ENCODE data around the gene TYW3. TPM values are rescaled to one million over a fixed set of nuclear protein-coding genes. Genes with fewer than 3 reads are reported as not detected.

Gene TYW3
- polyA plus RNA-seq, 3 donors = 30.0 to 38.7 (median 34.6) TPM

- peak in 10 of 11 donors; percentile 15 to 45 (median 32) for DNase-seq (ENCODE audit: extremely low read depth in 1 of 11, low read depth in 9 of 11, low spot score in 4 of 11)
Observed at GRCh38 chr1:74771913-74772515, 39.1 kb downstream of the TYW3 start.

DNA sequence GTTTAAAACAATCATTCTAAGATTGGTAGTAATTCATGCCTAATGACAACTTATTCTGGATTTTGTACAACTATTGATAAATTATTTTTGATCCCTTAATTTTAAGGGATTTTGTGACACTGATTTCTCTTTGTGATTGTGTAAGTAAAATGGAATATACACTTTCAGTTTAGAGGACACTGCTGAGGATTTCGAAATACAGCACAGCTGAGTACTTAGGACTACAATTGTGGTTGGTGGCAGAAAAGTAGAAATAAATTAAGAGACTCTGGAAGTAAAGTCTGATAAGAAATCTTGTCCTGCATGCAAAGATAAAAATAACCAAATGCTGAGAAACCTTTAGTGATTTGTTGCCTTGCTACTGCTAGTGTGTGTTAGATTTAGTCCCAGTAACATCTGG is 40.0 kb downstream of the TYW3 start:
- no peak for DNase-seq (ENCODE audit: extremely low read depth in 1 of 11, low read depth in 9 of 11, low spot score in 4 of 11)

- no peak for DNase-seq (ENCODE audit: extremely low read depth in 1 of 11, low read depth in 9 of 11, low spot score in 4 of 11)
Observed at GRCh38 chr1:74773582-74773981, 40.6 kb downstream of the TYW3 start.

DNA sequence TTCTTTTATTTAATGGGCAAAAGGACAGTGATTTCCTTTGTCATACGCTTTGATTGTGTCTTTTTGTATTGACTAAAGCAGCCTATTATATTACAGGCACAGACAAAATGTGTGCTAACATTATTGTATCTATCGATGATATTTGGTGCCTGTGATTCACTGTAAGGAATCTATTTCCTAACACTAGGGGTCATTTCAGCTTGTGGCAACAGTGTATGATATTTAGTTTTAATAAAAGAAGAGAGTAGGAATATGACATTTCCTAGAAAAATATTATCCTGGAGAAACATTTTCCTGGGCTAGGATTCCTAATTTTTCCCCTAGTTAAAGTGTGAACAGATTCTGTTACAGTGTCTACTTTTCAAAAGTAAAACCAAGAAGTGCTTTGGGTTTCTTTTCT is 42.8 kb downstream of the TYW3 start:
- no peak for DNase-seq (ENCODE audit: extremely low read depth in 1 of 11, low read depth in 9 of 11, low spot score in 4 of 11)

DNA sequence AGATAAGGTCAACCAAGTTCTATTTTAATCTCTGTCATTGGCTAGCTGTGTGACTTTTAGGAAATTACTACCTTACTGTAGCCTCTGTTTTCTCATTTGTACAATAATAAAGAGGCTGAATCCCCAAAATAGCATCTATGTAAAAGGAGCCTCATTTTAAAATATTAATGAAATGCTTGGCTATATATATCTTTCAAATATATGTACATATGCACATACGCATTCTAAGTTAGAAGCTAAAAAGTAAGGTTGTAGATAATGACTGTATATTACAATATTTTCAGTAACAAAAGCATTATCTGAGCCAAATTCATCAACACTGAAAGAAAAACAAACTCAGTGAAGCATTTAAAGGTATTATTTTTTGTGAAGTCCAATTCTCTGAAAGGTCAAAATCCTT is 44.6 kb downstream of the TYW3 start:
- DNase-seq (ENCODE audit: extremely low read depth in 1 of 11, low read depth in 9 of 11, low spot score in 4 of 11) = no peak

- no peak for DNase-seq (ENCODE audit: extremely low read depth in 1 of 11, low read depth in 9 of 11, low spot score in 4 of 11)
Observed at GRCh38 chr1:74779750-74780149, 46.8 kb downstream of the TYW3 start.

DNA sequence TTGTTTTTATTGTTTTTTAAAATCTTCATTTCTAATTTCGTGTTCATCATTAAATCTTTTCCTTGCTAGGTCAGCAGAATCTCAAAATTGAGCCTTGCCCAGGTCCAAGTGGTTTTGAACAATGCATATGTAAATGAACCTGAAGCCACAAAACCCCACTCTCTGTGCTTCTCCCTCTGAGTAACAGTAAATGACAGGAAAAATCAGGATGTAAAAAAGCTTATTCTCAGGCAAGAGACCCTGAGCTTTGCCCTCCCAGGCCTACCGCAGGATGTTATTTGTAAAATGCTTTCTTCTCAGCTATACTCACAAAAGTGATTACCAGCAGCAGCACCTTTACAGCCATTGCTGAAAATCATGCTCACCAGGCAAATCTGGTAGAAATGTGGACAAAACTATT is 47.6 kb downstream of the TYW3 start:
- no peak for DNase-seq (ENCODE audit: extremely low read depth in 1 of 11, low read depth in 9 of 11, low spot score in 4 of 11)

DNA sequence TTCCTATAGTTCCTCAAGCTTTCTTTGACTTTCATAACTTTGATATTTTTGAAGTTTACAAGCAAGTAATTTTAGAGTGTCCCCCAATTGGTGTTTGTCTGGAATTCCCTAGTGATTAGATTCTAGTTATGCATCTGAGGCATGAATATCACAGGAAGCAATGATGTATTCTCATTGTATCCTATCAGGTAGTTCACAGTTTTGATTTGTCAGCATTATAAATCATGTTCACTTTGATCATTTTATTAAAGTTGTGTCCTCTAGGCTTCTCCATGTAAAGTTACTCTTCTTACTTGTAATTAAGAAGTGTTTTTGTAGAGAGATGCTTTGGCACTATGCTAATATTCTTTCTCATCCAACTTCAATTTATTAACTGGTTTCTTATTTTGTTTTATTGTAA is 53.0 kb downstream of the TYW3 start:
- DNase-seq (ENCODE audit: extremely low read depth in 1 of 11, low read depth in 9 of 11, low spot score in 4 of 11) = no peak

- DNase-seq (ENCODE audit: extremely low read depth in 1 of 11, low read depth in 9 of 11, low spot score in 4 of 11) = no peak
Observed at GRCh38 chr1:74790453-74790852, 57.5 kb downstream of the TYW3 start.

- DNase-seq (ENCODE audit: extremely low read depth in 1 of 11, low read depth in 9 of 11, low spot score in 4 of 11) = no peak
Observed at GRCh38 chr1:74791491-74791890, 58.5 kb downstream of the TYW3 start.

- DNase-seq (ENCODE audit: extremely low read depth in 1 of 11, low read depth in 9 of 11, low spot score in 4 of 11) = no peak
Observed at GRCh38 chr1:74799119-74799657, 66.2 kb downstream of the TYW3 start.

DNA sequence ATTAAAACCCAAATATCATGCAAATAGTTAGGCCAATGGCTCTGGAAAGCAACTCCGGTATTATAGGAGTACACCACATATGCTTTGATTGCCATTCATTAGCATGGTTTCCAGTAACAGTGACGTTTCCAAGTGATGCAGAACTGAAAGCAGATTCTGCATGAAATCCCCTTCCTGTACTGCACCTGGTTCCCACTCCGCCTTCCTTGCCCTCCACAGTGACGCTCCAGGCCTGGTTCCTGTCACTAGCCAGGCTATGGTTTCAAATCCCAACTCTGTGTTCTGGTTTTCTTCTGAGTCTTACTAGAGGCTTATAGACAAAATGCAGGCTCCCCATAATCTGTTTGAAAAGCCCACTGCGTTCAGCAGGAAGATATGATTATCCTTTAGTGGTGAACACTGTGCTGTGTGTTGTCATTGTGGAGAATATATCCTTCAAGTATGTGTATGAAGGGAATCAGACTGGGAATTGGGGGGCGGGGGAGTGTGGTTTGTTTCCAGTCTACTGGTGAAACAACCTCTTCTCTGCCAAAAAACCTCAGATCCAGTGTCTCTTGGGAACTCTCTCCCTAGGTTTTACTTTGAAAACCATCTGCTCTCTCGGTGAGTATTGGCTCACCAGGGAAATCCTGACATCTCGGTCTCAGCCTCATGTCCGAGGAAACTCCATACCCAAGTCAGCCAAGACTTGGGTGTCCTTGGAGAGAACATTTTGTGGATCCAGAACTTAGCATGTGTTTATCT is 78.7 kb downstream of the TYW3 start:
- no peak for DNase-seq (ENCODE audit: extremely low read depth in 1 of 11, low read depth in 9 of 11, low spot score in 4 of 11)

DNA sequence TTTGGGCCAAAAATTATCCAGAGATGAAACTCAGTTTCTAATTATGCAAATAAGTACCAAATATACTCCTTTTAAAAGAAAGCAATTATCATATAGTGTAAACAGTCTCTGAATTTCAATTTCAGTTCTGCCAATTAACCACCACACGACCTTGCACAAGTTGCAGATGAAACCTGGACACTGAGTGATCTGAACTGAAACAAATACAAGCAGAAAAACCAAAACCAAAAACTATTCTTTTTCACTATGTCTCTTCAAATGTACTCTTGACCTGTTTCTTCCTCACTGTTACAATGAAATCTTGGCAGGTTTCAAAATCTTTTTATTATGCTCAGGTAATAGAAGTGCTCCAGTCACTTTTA is 79.2 kb downstream of the TYW3 start:
- no peak for DNase-seq (ENCODE audit: extremely low read depth in 1 of 11, low read depth in 9 of 11, low spot score in 4 of 11)

Other genes with a start within 250 kb of the TYW3 start
- not detected for gene LRRC53, start 220.5 kb upstream of the TYW3 start, polyA plus RNA-seq (ENCODE audit: insufficient read length in 3 of 3)
- under 1 TPM; 0.36 to 0.61 (median 0.45) TPM for gene ERICH3, start 59.4 kb upstream of the TYW3 start, polyA plus RNA-seq (ENCODE audit: insufficient read length in 3 of 3)
- gene CRYZ, start 102 bp upstream of the TYW3 start, polyA plus RNA-seq (ENCODE audit: insufficient read length in 3 of 3) = 100 to 1,000 TPM; 146 to 183 (median 156) TPM